Stimulated activated CD8-positive, alpha-beta memory T cell treated with anti-CD3 and anti-CD28 coated beads, Interleukin-4, amount 100 ng/mL, for 24 hours (primary cell): ENCODE measurements around the gene NRP2.

Source experiments
- DNase-seq: peaks from one replicate; pipeline ENCODE4 v3.0.0-alpha.2; 2020; ENCODE audit warnings: low read depth

The NRP2 gene

GRCh38 chr2:205687641-205687956 lies 5.3 kb downstream of the NRP2 start:
- DNase-seq: no peak

GRCh38 chr2:205688417-205689200 lies 6.3 kb downstream of the NRP2 start:
- DNase-seq: no peak

GRCh38 chr2:205689820-205690219 lies 7.5 kb downstream of the NRP2 start:
- no peak for DNase-seq

GRCh38 chr2:205692104-205692503 lies 9.8 kb downstream of the NRP2 start:
- DNase-seq: no peak

- no peak for DNase-seq
Measured at GRCh38 chr2:205694256-205694655, 12.0 kb downstream of the NRP2 start.

GRCh38 chr2:205695460-205695991 lies 13.2 kb downstream of the NRP2 start:
- no peak for DNase-seq

- no peak for DNase-seq
Measured at GRCh38 chr2:205696331-205696926, 14.1 kb downstream of the NRP2 start.

- no peak for DNase-seq
Measured at GRCh38 chr2:205696927-205697441, 14.7 kb downstream of the NRP2 start.

- DNase-seq: no peak
Measured at GRCh38 chr2:205698286-205699268, 16.3 kb downstream of the NRP2 start.

- DNase-seq: no peak
Measured at GRCh38 chr2:205699515-205700289, 17.4 kb downstream of the NRP2 start.

- DNase-seq: no peak
Measured at GRCh38 chr2:205700331-205701132, 18.2 kb downstream of the NRP2 start.

- no peak for DNase-seq
Measured at GRCh38 chr2:205701509-205701908, 19.2 kb downstream of the NRP2 start.

GRCh38 chr2:205702576-205702975 lies 20.3 kb downstream of the NRP2 start:
- DNase-seq: no peak

GRCh38 chr2:205703471-205704126 lies 21.3 kb downstream of the NRP2 start:
- no peak for DNase-seq

GRCh38 chr2:205704127-205704741 lies 21.9 kb downstream of the NRP2 start:
- no peak for DNase-seq

- DNase-seq: no peak
Measured at GRCh38 chr2:205705511-205706349, 23.4 kb downstream of the NRP2 start.

GRCh38 chr2:205706769-205707381 lies 24.6 kb downstream of the NRP2 start:
- DNase-seq: no peak

GRCh38 chr2:205708231-205708631 lies 25.9 kb downstream of the NRP2 start:
- DNase-seq: no peak
